Mucosa of descending colon (tissue), 3 donors: ENCODE data around the gene CATSPER1. TPM values are rescaled to one million over a fixed set of nuclear protein-coding genes. Genes with fewer than 3 reads are reported as not detected.

ENCODE experiments used
- ATAC-seq: fragments of 200-7000 bp; cut with Tn5 transposase; one replicate; pipeline ENCODE4 v1.9.1; 2020; ENCODE audit warnings: mild to moderate bottlenecking, moderate library complexity
- DNase-seq, 3 donors: peaks; one replicate each; pipeline ENCODE4 v3.0.0-alpha.2; 2020
- H3K36me3 ChIP-seq: fragments of 200-600 bp; one replicate; pipeline ENCODE4 v1.8.0; 2021; ENCODE audit warnings: low read depth, mild to moderate bottlenecking
- H3K4me1 ChIP-seq: fragments of 200-600 bp; one replicate; pipeline ENCODE4 v1.8.0; 2021; ENCODE audit warnings: low read depth, mild to moderate bottlenecking
- H3K4me3 ChIP-seq: fragments of 200-600 bp; one replicate; pipeline ENCODE4 v1.8.0; 2021; ENCODE audit warnings: mild to moderate bottlenecking
- H3K9me3 ChIP-seq: fragments of 200-600 bp; one replicate; pipeline ENCODE4 v1.8.0; 2021; ENCODE audit warnings: mild to moderate bottlenecking
- CTCF ChIP-seq: fragments of 200-600 bp; IDR thresholded peaks from one replicate; pipeline ENCODE4 v1.8.0; 2022; ENCODE audit warnings: antibody characterized with exemption, mild to moderate bottlenecking
- intact Hi-C, 2 donors: fragments of 100-400 bp; cut with DNase I in 1 of 2; cut with micrococcal nuclease in 1 of 2; formaldehyde crosslinking; loops; one replicate each; pipeline versions ENCODE4 v1.11.0 to v1.11.1; 2022; cut with DNase I, micrococcal nuclease
- total RNA-seq, 3 donors: library from RNA; stranded (reverse); fragmentation: NEBNext Ultra II Directional in 2 of 3; extraction: Animal tissue kit (Norgen Biotek cat#: 25700) in 2 of 3; gene quantifications; one replicate each; pipeline versions ENCODE4 v1.2.1 to v1.2.4, GENCODE V29; 2021 to 2023
- donor health status: DM: no; HTN: no; CAD: no; lungs with moderate emphysema.
- donor health status: DM: no; HTN: no; CAD: no.
- donor health status: DM: no; HTN: yes; CAD: no.

CATSPER1 gene
- total RNA-seq, 3 donors from 2014 or later: not detected

GRCh38 chr11:66070604-66071380 is 44.5 kb upstream of the CATSPER1 start:
- Histone ChIP-seq H3K36me3 (no peaks in the 10 kb centered on the region), H3K9me3 (no peaks in the 10 kb centered on the region), H3K4me3 (peak overlapping the region; percentile 56), H3K4me1 (peaks cover 3% of the 10 kb centered on the region)
- ATAC-seq (peak; percentile 40), DNase-seq (peak; percentile 39 to 79 (median 66))
- intact Hi-C loops: no loop called here
- TF ChIP-seq CTCF: no peak

GRCh38 chr11:66069715-66070603 is 43.7 kb upstream of the CATSPER1 start, which contains the start of gene PACS1:
Gene PACS1, plus strand, starts transcription at chr11:66070272. Its CDS starts 215 bp downstream, at chr11:66070487.
- peak; percentile 83 for ATAC-seq
- Histone ChIP-seq H3K9me3 (no peaks in the 10 kb centered on the region), H3K4me1 (peaks cover 3% of the 10 kb centered on the region), H3K36me3 (no peaks in the 10 kb centered on the region), H3K4me3 (peak within 1 kb of the TSS; percentile 56)
- DNase-seq: peak; percentile 68 to 92 (median 85)
- no peak for TF ChIP-seq CTCF
- intact Hi-C loops: no loop called here

GRCh38 chr11:66068923-66069714 is 42.8 kb upstream of the CATSPER1 start:
- intact Hi-C loops: no loop called here
- no peaks in the 10 kb centered on the region for H3K9me3 ChIP-seq
- peaks cover 3% of the 10 kb centered on the region for H3K4me1 ChIP-seq
- peak; percentile 27 for ATAC-seq
- no peak overlapping the region for H3K4me3 ChIP-seq
- no peak for TF ChIP-seq CTCF
- H3K36me3 ChIP-seq: no peaks in the 10 kb centered on the region
- peak in 2 of 3 donors; percentile 48 for DNase-seq

GRCh38 chr11:66068154-66068821 is 42.0 kb upstream of the CATSPER1 start:
- TF ChIP-seq CTCF: peak; percentile 71
- Histone ChIP-seq H3K36me3 (no peaks in the 10 kb centered on the region), H3K9me3 (no peaks in the 10 kb centered on the region), H3K4me3 (no peak overlapping the region), H3K4me1 (peaks cover 3% of the 10 kb centered on the region)
- DNase-seq (peak; percentile 79 to 84 (median 79)), ATAC-seq (peak; percentile 60)
- intact Hi-C loops: no loop called here

GRCh38 chr11:66067640-66068039 is 41.4 kb upstream of the CATSPER1 start:
- ATAC-seq (no peak), DNase-seq (no peak)
- no peaks in the 10 kb centered on the region for H3K9me3 ChIP-seq
- no peak for TF ChIP-seq CTCF
- no peak overlapping the region for H3K4me3 ChIP-seq
- H3K36me3 ChIP-seq: no peaks in the 10 kb centered on the region
- peaks cover 3% of the 10 kb centered on the region for H3K4me1 ChIP-seq
- intact Hi-C loops: no loop called here
